K562 (cell line): ENCODE measurements around the gene MAPT. TPM values are rescaled to one million over a fixed set of nuclear protein-coding genes. Genes with fewer than 3 reads are reported as not detected.

Experiments
- ATAC-seq: fragments of 200-7000 bp; cut with Tn5 transposase; 3 replicates; pipeline ENCODE4 v1.9.1; 2020; ENCODE audit warnings: moderate library complexity
- BruUV-seq: library from RNA; stranded (reverse); fragments of 400-500 nt; replicated peaks from 2 replicates; lab custom pipeline; 2021; lab: Mats Ljungman, UMichigan
- CTCF ChIA-PET: fragments of 300-600 bp; formaldehyde crosslinking; extraction: SDS; loops from one replicate; lab custom pipeline; 2021; ENCODE audit warnings: low intra/inter-chr PET ratio; lab: Yijun Ruan, JAX
- POLR2A ChIA-PET: fragments of 300-600, 350-650 bp; sonication (Branson Sonifier 250); formaldehyde crosslinking; extraction: SDS; loops from one replicate; lab custom pipeline; 2021; ENCODE audit warnings: antibody characterized with exemption, inconsistent platforms; lab: Yijun Ruan, JAX
- DNase-seq, 4 experiments: peaks; one replicate each; pipeline versions ENCODE4 v3.0.0 to v3.0.0-alpha.2; 2011 to 2018; ENCODE audit warnings: low spot score in 3 of 4, mixed read lengths in 3 of 4; ENCODE audit errors: extremely low read depth in 1 of 4
- FAIRE-seq: peaks from 2 replicates; lab custom pipeline; 2011; peaks lifted over from hg19 to GRCh38; lab: Jason Lieb, UNC
- H2AFZ ChIP-seq: 2 replicates; pipeline ENCODE4 v1.6.0; 2011; ENCODE audit warnings: low read depth, low read length, control low read depth, inconsistent platforms
- H3K27ac ChIP-seq: fragments of 200-600 bp; 3 replicates; pipeline ENCODE4 v1.8.0; 2011; ENCODE audit warnings: low read depth, mild to moderate bottlenecking, control low read depth, inconsistent platforms, low read length, moderate library complexity, mixed read lengths; ENCODE audit errors: extremely low read depth
- H3K27me3 ChIP-seq, 2 experiments: fragments of 300-600 bp in 1 of 2; 2 replicates in 1 of 2; 3 replicates in 1 of 2; pipeline versions ENCODE4 v1.6.0 to v1.8.0; 2011; ENCODE audit warnings: inconsistent platforms in 2 of 2, low read length in 2 of 2, mild to moderate bottlenecking in 1 of 2, mixed read lengths in 1 of 2, moderate library complexity in 1 of 2; ENCODE audit not compliant: control insufficient read depth in 2 of 2, insufficient read depth in 2 of 2
- H3K36me3 ChIP-seq: fragments of 300-600 bp; 3 replicates; pipeline ENCODE4 v1.8.0; 2011; ENCODE audit warnings: mild to moderate bottlenecking, low read length, inconsistent platforms; ENCODE audit not compliant: control insufficient read depth, insufficient read depth
- H3K4me1 ChIP-seq, 2 experiments: fragments of 200-600 bp in 1 of 2; replicated peaks in 1 of 2; 2 replicates in 1 of 2; 3 replicates in 1 of 2; pipeline versions ENCODE4 v1.5.1 to v1.8.0; 2011; ENCODE audit warnings: inconsistent platforms in 2 of 2, low read length in 2 of 2, mild to moderate bottlenecking in 1 of 2, mixed read lengths in 1 of 2, moderate library complexity in 1 of 2; ENCODE audit not compliant: control insufficient read depth in 2 of 2, insufficient read depth in 2 of 2
- H3K4me2 ChIP-seq: 2 replicates; pipeline ENCODE4 v1.6.1; 2011; ENCODE audit warnings: low read length, control low read depth, inconsistent platforms, mixed read lengths; ENCODE audit not compliant: insufficient read depth
- H3K4me3 ChIP-seq: fragments of 200-600 bp; sonication (generic), shearing (Covaris generic); 2 replicates; pipeline ENCODE4 v1.5.1; 2016; ENCODE audit warnings: control low read depth, inconsistent platforms
- H3K79me2 ChIP-seq: fragments of 200-600 bp; 3 replicates; pipeline ENCODE4 v1.8.0; 2011; ENCODE audit warnings: low read length, inconsistent platforms; ENCODE audit not compliant: control insufficient read depth, insufficient read depth
- H3K9ac ChIP-seq, 2 experiments: 2 replicates each; pipeline versions ENCODE4 v1.6.0 to v1.6.1; 2011; ENCODE audit warnings: low read depth in 2 of 2, low read length in 2 of 2, control low read depth in 1 of 2, inconsistent platforms in 1 of 2, mild to moderate bottlenecking in 1 of 2, mixed read lengths in 1 of 2; ENCODE audit not compliant: insufficient read depth in 1 of 2
- H3K9me1 ChIP-seq: one replicate; pipeline ENCODE4 v1.6.0; 2011; ENCODE audit warnings: inconsistent platforms, mild to moderate bottlenecking, low read length, moderate library complexity; ENCODE audit not compliant: control insufficient read depth, insufficient read depth
- H3K9me3 ChIP-seq: replicated peaks from 2 replicates; pipeline ENCODE4 v1.5.1; 2011; ENCODE audit warnings: low read depth, low read length, inconsistent platforms; ENCODE audit not compliant: control insufficient read depth, insufficient read depth
- H4K20me1 ChIP-seq: replicated peaks from 2 replicates; pipeline ENCODE4 v1.6.1; 2011; ENCODE audit warnings: low read length, inconsistent platforms, mixed read lengths; ENCODE audit not compliant: control insufficient read depth, insufficient read depth
- DNMT1 ChIP-seq: fragments of 450-650 bp; IDR thresholded peaks from 2 replicates; pipeline ENCODE4 v1.6.1; 2016; ENCODE audit warnings: antibody characterized with exemption, mild to moderate bottlenecking
- RAD21 ChIP-seq, 2 experiments: fragments of 250-450 bp in 1 of 2; fragments of 450-650 bp in 1 of 2; sonication (Bioruptor Pico) in 1 of 2; formaldehyde crosslinking in 1 of 2; IDR thresholded peaks in 1 of 2; conservative IDR thresholded peaks in 1 of 2; 2 replicates each; pipeline versions ENCODE4 v1.4.0 to v1.8.0; 2020 to 2022; ENCODE audit warnings: mild to moderate bottlenecking in 2 of 2, moderate library complexity in 1 of 2
- TEAD1 ChIP-seq, 2 experiments: fragments of 450-650 bp in 1 of 2; sonication (generic) in 1 of 2; formaldehyde crosslinking; IDR thresholded peaks; 2 replicates each; pipeline versions ENCODE4 v1.4.0 to v1.8.0; 2020 to 2022; ENCODE audit warnings: mild to moderate bottlenecking in 2 of 2, missing genetic modification reagents in 1 of 2
- ZNF197 ChIP-seq: fragments of 200-800 bp; sonication (Bioruptor generic); IDR thresholded peaks from 2 replicates; pipeline ENCODE4 v1.6.1; 2016; ENCODE audit warnings: low read depth, missing genetic modification characterization, missing compliant biosample characterization
- WGBS: fragments of 100-300 bp; shearing (Covaris generic); methylation state at CpG from one replicate; pipeline ENCODE4 v1.1.6; 2016; ENCODE audit warnings: low coverage, mixed read lengths; ENCODE audit not compliant: insufficient coverage; ENCODE audit errors: missing lambda C conversion rate; 5-methylcytosine and 5-hydroxymethylcytosine counted together
- in situ Hi-C: fragments of 300-500 bp; cut with MboI; formaldehyde crosslinking; loops from 4 replicates; pipeline ENCODE4 v1.15.0; 2018; ENCODE audit warnings: inconsistent platforms, mixed read lengths
- intact Hi-C: fragments of 100-400 bp; cut with micrococcal nuclease; formaldehyde crosslinking; loops from 2 replicates; pipeline ENCODE4 v1.14.2; 2022
- polyA plus RNA-seq, 8 experiments: library from polyadenylated mRNA; depleted of rRNA in 4 of 8; stranded (reverse) in 5 of 8; unstranded in 3 of 8; fragments of >200 nt; fragmentation: Nextera tagmentation in 2 of 8; fragmentation: Illumina TruSeq in 1 of 8; extraction: Ambion mirVana in 2 of 8; extraction: Trizol in 1 of 8; gene quantifications; 2 replicates each; pipeline versions ENCODE4 v1.2.1 to v1.2.3, GENCODE V29; 2011 to 2014; ENCODE audit warnings: inconsistent platforms in 1 of 8, missing spikeins in 1 of 8
- total RNA-seq, 7 experiments: library from RNA; depleted of rRNA in 6 of 7; stranded (reverse); fragments of >200 nt in 6 of 7; fragmentation: Illumina TruSeq in 2 of 7; extraction: Trizol in 2 of 7; gene quantifications; 2 replicates each; pipeline versions ENCODE4 v1.2.1 to v1.2.3, GENCODE V29; 2011 to 2021; ENCODE audit warnings: low replicate concordance in 1 of 7
- TF ChIP-seq, protein P1 (sequence below), 3 experiments: IDR thresholded peaks in 2 of 3; conservative IDR thresholded peaks in 1 of 3; 2 replicates each; pipeline ENCODE4 v1.5.1; 2011 to 2012; ENCODE audit warnings: low read length in 3 of 3, mild to moderate bottlenecking in 3 of 3, control low read depth in 2 of 3, improper control_type of control experiment in 1 of 3, inconsistent platforms in 1 of 3, low read depth in 1 of 3, mixed read lengths in 1 of 3, moderate library complexity in 1 of 3; ENCODE audit not compliant: insufficient read depth in 2 of 3
- TF ChIP-seq, protein P2 (sequence below): sonication (generic); formaldehyde crosslinking; IDR thresholded peaks from 2 replicates; pipeline ENCODE4 v1.8.0; 2023; ENCODE audit warnings: mild to moderate bottlenecking, missing genetic modification reagents
- TF ChIP-seq, protein P3 (sequence below): IDR thresholded peaks from 3 replicates; pipeline ENCODE4 v1.6.1; 2011; ENCODE audit warnings: borderline replicate concordance, mild to moderate bottlenecking, moderate library complexity; ENCODE audit not compliant: insufficient read length; ENCODE audit errors: extremely low read depth
- TF ChIP-seq, protein P4 (sequence below): fragments of 450-650 bp; IDR thresholded peaks from 2 replicates; pipeline ENCODE4 v1.6.1; 2016
- TF ChIP-seq, protein P5 (sequence below): sonication (generic); formaldehyde crosslinking; IDR thresholded peaks from 2 replicates; pipeline ENCODE4 v1.8.0; 2022; ENCODE audit warnings: missing genetic modification reagents, mild to moderate bottlenecking, moderate library complexity, borderline replicate concordance

MAPT gene
- total and polyA plus RNA-seq, 9 of the 15 experiments (the other 6 are each of a cell fraction or from before 2014, with no cell fraction given), result 0.04 to 1.1 (median 0.36) TPM

DNA sequence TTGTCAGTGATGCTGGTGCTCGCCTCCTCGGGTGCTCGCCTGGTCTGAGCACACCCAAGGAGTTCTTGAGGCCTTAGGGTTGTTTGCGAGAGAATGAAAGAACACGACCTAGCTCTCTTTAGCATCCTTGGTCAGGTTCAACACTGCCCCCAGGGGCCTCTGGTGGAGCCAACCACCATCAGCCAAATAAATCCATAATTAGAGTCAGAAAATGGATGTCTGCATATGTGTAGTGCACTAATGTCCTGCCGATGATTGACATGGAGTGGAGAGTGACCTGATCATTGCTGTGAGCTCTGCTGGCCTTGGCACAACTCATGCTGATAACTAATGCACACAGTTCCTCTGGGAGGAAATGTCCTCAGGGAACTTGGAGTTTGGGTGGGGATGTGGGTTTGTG lies 96.5 kb downstream of the MAPT start:
- peaks cover 0 to 3% of the 10 kb centered on the region in 2 experiments; a peak in 3 of 5 replicates for H3K4me1 ChIP-seq
- no peaks in the 10 kb centered on the region for H3K36me3 ChIP-seq
- no peak overlapping the region for H3K4me3 ChIP-seq
- H3K27me3 ChIP-seq, result no peaks in the 10 kb centered on the region
- FAIRE-seq, result peak; percentile 74
- H3K27ac ChIP-seq, result no peak overlapping the region; the same call in 2 of the 3 replicates
- WGBS, result 59% methylated on average over 6 of the region's 6 CpGs
- no peaks in the 10 kb centered on the region for H3K79me2 ChIP-seq
- ChIA-PET POLR2A (interaction anchor here (0.9 to 1.0 kb wide), 2 partner anchors 9 to 13 kb away, joined by 3 read pairs; no protein-coding TSS in a partner anchor), CTCF (interaction anchor here (0.6 kb wide), 1 partner anchor 73 kb away, joined by 3 read pairs; no protein-coding TSS in a partner anchor)
- no peak overlapping the region for H3K4me2 ChIP-seq
- intact Hi-C loops (no loop called here), in situ Hi-C loops (loop anchor here (25.0 kb wide), 1 partner anchor 846 kb away; no protein-coding TSS in a partner anchor)
- H4K20me1 ChIP-seq, result no peaks in the 10 kb centered on the region
- H3K9ac ChIP-seq, result no peak overlapping the region
- ATAC-seq, result peak; percentile 79
- no TSS peak for BruUV-seq
- H3K9me1 ChIP-seq, result no peaks in the 10 kb centered on the region
- no peaks in the 10 kb centered on the region for H3K9me3 ChIP-seq
- DNase-seq, result peak in 2 of 4 experiments; percentile 31 to 39
- H2AFZ ChIP-seq, result peak overlapping the region; percentile 50
- no peak for TF ChIP-seq TEAD1 (CRISPR knock-in tag; IDR thresholded peaks at IDR 0.05)
- TF ChIP-seq, protein P1, sequence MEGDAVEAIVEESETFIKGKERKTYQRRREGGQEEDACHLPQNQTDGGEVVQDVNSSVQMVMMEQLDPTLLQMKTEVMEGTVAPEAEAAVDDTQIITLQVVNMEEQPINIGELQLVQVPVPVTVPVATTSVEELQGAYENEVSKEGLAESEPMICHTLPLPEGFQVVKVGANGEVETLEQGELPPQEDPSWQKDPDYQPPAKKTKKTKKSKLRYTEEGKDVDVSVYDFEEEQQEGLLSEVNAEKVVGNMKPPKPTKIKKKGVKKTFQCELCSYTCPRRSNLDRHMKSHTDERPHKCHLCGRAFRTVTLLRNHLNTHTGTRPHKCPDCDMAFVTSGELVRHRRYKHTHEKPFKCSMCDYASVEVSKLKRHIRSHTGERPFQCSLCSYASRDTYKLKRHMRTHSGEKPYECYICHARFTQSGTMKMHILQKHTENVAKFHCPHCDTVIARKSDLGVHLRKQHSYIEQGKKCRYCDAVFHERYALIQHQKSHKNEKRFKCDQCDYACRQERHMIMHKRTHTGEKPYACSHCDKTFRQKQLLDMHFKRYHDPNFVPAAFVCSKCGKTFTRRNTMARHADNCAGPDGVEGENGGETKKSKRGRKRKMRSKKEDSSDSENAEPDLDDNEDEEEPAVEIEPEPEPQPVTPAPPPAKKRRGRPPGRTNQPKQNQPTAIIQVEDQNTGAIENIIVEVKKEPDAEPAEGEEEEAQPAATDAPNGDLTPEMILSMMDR (IDR thresholded peaks at IDR 0.05 in 2 of 3, conservative IDR thresholded peaks at IDR 0.05 in 1 of 3; ENCODE audit: insufficient read depth in 2 of 3, low read depth in 1 of 3, low read length in 3 of 3), result peak; percentile 39 to 55 (median 41)
- no peak for TF ChIP-seq ZNF197 (CRISPR knock-in tag)
- TF ChIP-seq RAD21 (CRISPR knock-in tag; conservative IDR thresholded peaks at IDR 0.05 in 1 of 2, IDR thresholded peaks at IDR 0.05 in 1 of 2), result peak in 1 of 2 experiments; percentile 33; a peak in 2 of 4 replicates
- TF ChIP-seq, protein P2, sequence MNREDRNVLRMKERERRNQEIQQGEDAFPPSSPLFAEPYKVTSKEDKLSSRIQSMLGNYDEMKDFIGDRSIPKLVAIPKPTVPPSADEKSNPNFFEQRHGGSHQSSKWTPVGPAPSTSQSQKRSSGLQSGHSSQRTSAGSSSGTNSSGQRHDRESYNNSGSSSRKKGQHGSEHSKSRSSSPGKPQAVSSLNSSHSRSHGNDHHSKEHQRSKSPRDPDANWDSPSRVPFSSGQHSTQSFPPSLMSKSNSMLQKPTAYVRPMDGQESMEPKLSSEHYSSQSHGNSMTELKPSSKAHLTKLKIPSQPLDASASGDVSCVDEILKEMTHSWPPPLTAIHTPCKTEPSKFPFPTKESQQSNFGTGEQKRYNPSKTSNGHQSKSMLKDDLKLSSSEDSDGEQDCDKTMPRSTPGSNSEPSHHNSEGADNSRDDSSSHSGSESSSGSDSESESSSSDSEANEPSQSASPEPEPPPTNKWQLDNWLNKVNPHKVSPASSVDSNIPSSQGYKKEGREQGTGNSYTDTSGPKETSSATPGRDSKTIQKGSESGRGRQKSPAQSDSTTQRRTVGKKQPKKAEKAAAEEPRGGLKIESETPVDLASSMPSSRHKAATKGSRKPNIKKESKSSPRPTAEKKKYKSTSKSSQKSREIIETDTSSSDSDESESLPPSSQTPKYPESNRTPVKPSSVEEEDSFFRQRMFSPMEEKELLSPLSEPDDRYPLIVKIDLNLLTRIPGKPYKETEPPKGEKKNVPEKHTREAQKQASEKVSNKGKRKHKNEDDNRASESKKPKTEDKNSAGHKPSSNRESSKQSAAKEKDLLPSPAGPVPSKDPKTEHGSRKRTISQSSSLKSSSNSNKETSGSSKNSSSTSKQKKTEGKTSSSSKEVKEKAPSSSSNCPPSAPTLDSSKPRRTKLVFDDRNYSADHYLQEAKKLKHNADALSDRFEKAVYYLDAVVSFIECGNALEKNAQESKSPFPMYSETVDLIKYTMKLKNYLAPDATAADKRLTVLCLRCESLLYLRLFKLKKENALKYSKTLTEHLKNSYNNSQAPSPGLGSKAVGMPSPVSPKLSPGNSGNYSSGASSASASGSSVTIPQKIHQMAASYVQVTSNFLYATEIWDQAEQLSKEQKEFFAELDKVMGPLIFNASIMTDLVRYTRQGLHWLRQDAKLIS (CRISPR knock-in tag), result no peak
- TF ChIP-seq, protein P3, sequence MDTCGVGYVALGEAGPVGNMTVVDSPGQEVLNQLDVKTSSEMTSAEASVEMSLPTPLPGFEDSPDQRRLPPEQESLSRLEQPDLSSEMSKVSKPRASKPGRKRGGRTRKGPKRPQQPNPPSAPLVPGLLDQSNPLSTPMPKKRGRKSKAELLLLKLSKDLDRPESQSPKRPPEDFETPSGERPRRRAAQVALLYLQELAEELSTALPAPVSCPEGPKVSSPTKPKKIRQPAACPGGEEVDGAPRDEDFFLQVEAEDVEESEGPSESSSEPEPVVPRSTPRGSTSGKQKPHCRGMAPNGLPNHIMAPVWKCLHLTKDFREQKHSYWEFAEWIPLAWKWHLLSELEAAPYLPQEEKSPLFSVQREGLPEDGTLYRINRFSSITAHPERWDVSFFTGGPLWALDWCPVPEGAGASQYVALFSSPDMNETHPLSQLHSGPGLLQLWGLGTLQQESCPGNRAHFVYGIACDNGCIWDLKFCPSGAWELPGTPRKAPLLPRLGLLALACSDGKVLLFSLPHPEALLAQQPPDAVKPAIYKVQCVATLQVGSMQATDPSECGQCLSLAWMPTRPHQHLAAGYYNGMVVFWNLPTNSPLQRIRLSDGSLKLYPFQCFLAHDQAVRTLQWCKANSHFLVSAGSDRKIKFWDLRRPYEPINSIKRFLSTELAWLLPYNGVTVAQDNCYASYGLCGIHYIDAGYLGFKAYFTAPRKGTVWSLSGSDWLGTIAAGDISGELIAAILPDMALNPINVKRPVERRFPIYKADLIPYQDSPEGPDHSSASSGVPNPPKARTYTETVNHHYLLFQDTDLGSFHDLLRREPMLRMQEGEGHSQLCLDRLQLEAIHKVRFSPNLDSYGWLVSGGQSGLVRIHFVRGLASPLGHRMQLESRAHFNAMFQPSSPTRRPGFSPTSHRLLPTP, result no peak
- TF ChIP-seq, protein P4, sequence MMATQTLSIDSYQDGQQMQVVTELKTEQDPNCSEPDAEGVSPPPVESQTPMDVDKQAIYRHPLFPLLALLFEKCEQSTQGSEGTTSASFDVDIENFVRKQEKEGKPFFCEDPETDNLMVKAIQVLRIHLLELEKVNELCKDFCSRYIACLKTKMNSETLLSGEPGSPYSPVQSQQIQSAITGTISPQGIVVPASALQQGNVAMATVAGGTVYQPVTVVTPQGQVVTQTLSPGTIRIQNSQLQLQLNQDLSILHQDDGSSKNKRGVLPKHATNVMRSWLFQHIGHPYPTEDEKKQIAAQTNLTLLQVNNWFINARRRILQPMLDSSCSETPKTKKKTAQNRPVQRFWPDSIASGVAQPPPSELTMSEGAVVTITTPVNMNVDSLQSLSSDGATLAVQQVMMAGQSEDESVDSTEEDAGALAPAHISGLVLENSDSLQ, result peak; percentile 60; the same call in 1 of the 2 replicates
- TF ChIP-seq DNMT1, result no peak
- TF ChIP-seq, protein P5, sequence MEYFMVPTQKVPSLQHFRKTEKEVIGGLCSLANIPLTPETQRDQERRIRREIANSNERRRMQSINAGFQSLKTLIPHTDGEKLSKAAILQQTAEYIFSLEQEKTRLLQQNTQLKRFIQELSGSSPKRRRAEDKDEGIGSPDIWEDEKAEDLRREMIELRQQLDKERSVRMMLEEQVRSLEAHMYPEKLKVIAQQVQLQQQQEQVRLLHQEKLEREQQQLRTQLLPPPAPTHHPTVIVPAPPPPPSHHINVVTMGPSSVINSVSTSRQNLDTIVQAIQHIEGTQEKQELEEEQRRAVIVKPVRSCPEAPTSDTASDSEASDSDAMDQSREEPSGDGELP (CRISPR knock-in tag), result no peak
